HG03060 (cell line): ENCODE measurements around the gene NKAPD1.
"Not testable (repeated sequence)": the region's sequence is repeated elsewhere in the genome, so short reads cannot be mapped to it uniquely, and the experiment has no call there.

ENCODE experiments used
- ATAC-seq: cut with Tn5 transposase; IDR thresholded peaks from one replicate; pipeline ENCODE4 v1.9.1; 2021; ENCODE audit warnings: low read depth, moderate number of reproducible peaks; ENCODE audit not compliant: unreplicated experiment

The NKAPD1 gene

GRCh38 chr11:112085822-112086421, 11.8 kb downstream of the NKAPD1 start:
- peak; percentile 6 for ATAC-seq

GRCh38 chr11:112086422-112087191, 12.5 kb downstream of the NKAPD1 start, which contains the start of the genes SDHD and TIMM8B:
SDHD (plus strand) TSS chr11:112086873; CDS start chr11:112086908, 35 bp downstream.
TIMM8B (minus strand) TSS chr11:112086756; CDS start chr11:112086723, 33 bp downstream.
- peak; percentile 72 for ATAC-seq

GRCh38 chr11:112087212-112087611, 13.1 kb downstream of the NKAPD1 start:
- no peak for ATAC-seq

- ATAC-seq, result not testable (repeated sequence)
Observed at GRCh38 chr11:112095302-112095701, 21.2 kb downstream of the NKAPD1 start.

- no peak for ATAC-seq
Observed at GRCh38 chr11:112096194-112096593, 22.1 kb downstream of the NKAPD1 start.

- ATAC-seq, result no peak
Observed at GRCh38 chr11:112097734-112098528, 23.8 kb downstream of the NKAPD1 start.

- ATAC-seq, result no peak
Observed at GRCh38 chr11:112100462-112100861, 26.4 kb downstream of the NKAPD1 start.

- ATAC-seq, result no peak
Observed at GRCh38 chr11:112103446-112103845, 29.3 kb downstream of the NKAPD1 start.

GRCh38 chr11:112106070-112106469, 32.0 kb downstream of the NKAPD1 start:
- no peak for ATAC-seq

- ATAC-seq, result no peak
Observed at GRCh38 chr11:112113539-112114457, 39.7 kb downstream of the NKAPD1 start.

- no peak for ATAC-seq
Observed at GRCh38 chr11:112114460-112114859, 40.4 kb downstream of the NKAPD1 start.

- ATAC-seq, result no peak
Observed at GRCh38 chr11:112115386-112115785, 41.3 kb downstream of the NKAPD1 start.

- no peak for ATAC-seq
Observed at GRCh38 chr11:112118176-112118575, 44.1 kb downstream of the NKAPD1 start.

- ATAC-seq, result no peak
Observed at GRCh38 chr11:112121981-112122615, 48.0 kb downstream of the NKAPD1 start.

GRCh38 chr11:112123129-112123528, 49.0 kb downstream of the NKAPD1 start:
- no peak for ATAC-seq

GRCh38 chr11:112127056-112127455, 53.0 kb downstream of the NKAPD1 start:
- ATAC-seq, result no peak

GRCh38 chr11:112128483-112129121, 54.5 kb downstream of the NKAPD1 start:
- ATAC-seq, result no peak

GRCh38 chr11:112129656-112130055, 55.6 kb downstream of the NKAPD1 start:
- ATAC-seq, result no peak

GRCh38 chr11:112132737-112133136, 58.6 kb downstream of the NKAPD1 start:
- ATAC-seq, result no peak
